ENCODE measurements around the gene IL17F.
"Not testable (repeated sequence)": the region's sequence is repeated elsewhere in the genome, so short reads cannot be mapped to it uniquely, and the experiment has no call there.

The IL17F gene

GRCh38 chr6:52213127-52213526 lies 31.2 kb downstream of the IL17F start:
- DNase-seq (ENCODE audit: insufficient read length, low spot score) (no peak), FAIRE-seq (no peak)
- no peak for TF ChIP-seq CTCF (IDR thresholded peaks at IDR 0.05; ENCODE audit: insufficient read depth, missing control alignments)

DNA sequence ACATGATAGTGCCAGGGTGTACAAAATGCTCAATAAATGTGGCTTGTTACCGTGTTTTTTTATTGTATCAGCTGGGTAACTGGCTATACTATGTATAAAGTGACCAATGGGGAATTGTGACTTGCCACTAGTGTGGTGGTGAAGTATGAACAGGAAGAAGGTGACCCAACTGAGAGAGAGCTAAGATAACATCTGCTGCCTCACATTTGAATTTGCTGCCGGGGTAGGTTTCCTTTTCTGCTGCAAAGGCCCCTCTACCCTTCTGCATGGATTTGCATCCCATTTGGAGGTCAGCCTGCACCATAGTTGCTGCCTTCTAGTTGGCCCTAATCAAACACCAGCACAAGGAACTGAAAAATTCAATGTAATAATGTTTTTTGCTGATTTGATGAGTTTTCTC lies 34.1 kb downstream of the IL17F start:
- TF ChIP-seq CTCF (IDR thresholded peaks at IDR 0.05; ENCODE audit: insufficient read depth, missing control alignments), result no peak
- no peak for DNase-seq (ENCODE audit: insufficient read length, low spot score)
- FAIRE-seq, result no peak

DNA sequence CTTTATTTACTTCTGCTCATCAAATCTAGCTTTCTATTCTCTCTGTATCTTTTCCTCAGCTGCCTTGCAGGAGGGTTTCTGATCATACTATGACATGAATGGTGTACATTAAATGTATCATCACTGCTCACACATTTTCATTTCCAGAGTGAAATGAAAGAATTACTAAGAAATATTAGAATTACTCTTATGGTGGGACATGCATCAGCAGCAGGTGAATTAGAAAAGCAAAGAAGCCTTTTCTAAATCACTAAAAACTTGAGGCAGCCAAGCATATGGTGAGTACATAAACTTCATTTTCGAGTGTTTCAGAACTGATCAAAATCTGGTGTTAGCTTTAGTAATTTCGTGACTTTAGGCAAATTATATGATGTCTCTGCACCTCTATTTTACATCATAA lies 34.5 kb downstream of the IL17F start:
- no peak for TF ChIP-seq CTCF (IDR thresholded peaks at IDR 0.05; ENCODE audit: insufficient read depth, missing control alignments)
- DNase-seq (ENCODE audit: insufficient read length, low spot score) (no peak), FAIRE-seq (no peak)

GRCh38 chr6:52208612-52209011 lies 35.7 kb downstream of the IL17F start:
- no peak for TF ChIP-seq CTCF (IDR thresholded peaks at IDR 0.05; ENCODE audit: insufficient read depth, missing control alignments)
- FAIRE-seq (no peak), DNase-seq (ENCODE audit: insufficient read length, low spot score) (no peak)

DNA sequence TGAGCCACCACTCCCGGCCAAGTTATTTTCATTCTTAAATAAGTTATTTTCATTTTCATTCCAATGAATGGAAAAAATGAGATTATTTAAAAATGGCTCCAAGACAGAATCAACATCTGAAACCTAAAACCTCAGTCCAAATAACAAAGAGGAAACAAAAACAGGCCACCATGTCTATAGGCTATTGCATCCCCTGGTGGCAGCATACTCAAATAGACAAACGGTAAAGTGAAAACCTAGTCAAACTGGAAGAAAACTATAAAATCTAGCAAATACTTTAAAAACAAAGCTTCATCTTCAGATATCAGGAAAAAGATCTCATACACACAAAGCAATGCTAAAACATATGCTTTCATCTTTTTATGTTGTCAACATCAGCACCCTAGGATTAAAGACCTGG lies 37.2 kb downstream of the IL17F start:
- DNase-seq (ENCODE audit: insufficient read length, low spot score), result no peak
- TF ChIP-seq CTCF (IDR thresholded peaks at IDR 0.05; ENCODE audit: insufficient read depth, missing control alignments), result peak; percentile 6
- FAIRE-seq, result no peak

DNA sequence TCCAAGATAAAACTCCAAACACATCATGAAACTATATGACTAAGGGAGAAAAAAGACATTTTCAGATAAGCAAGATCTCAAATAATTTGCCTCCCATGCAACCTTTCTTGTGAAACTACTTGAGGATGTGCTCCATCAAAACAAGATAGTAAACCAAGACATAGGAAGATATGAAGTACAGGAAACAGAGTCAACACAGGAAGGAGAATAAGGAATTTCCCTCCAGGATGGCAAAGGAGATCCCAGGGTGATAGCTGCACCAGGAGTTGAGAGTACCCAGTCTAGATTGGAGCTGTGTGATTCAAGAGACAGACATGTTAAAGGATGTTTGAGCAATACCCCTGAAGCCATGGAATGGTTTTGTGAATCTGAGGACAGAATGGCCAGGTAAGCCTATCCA lies 42.8 kb downstream of the IL17F start:
- no peak for FAIRE-seq
- DNase-seq (ENCODE audit: insufficient read length, low spot score), result no peak
- no peak for TF ChIP-seq CTCF (IDR thresholded peaks at IDR 0.05; ENCODE audit: insufficient read depth, missing control alignments)

DNA sequence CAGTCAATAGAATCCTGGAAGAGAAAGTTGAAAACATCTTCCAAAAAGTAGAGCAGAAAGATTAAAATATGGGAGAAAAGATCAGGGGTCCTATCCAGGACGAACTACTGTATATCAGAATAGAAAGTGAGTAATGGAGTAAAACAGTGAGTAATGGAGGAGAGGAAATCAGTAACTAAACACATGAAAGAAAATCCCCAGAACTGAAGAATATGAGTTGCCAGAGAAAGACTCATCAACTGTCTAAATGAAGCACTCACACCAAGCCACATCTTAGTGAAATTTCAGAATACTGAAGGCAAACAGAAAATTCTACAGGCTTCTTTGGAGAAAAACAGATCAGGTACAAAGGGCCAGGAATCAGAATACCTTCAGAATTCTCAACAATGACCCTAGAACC lies 43.3 kb downstream of the IL17F start:
- no peak for TF ChIP-seq CTCF (IDR thresholded peaks at IDR 0.05; ENCODE audit: insufficient read depth, missing control alignments)
- DNase-seq (ENCODE audit: insufficient read length, low spot score) (no peak), FAIRE-seq (no peak)

- not testable (repeated sequence) for FAIRE-seq; DNase-seq (ENCODE audit: insufficient read length, low spot score)
Observed at GRCh38 chr6:52200088-52200487, 44.2 kb downstream of the IL17F start.
